B cell (primary cell): ENCODE measurements around the gene TAF11L5. TPM values are rescaled to one million over a fixed set of nuclear protein-coding genes. Genes with fewer than 3 reads are reported as not detected.

ENCODE experiments used
- polyA plus RNA-seq: library from polyadenylated mRNA; depleted of rRNA; stranded (reverse); fragments of >200 nt; gene quantifications from 2 replicates; pipeline ENCODE4 v1.2.3, GENCODE V29; 2012
- small RNA-seq: library from RNA; depleted of rRNA; stranded (forward); fragments of <200 nt; gene quantifications from one replicate; pipeline ENCODE3, GENCODE V24; 2012; ENCODE audit warnings: low replicate concordance, low read depth; ENCODE audit not compliant: insufficient read length
- total RNA-seq, 2 donors: library from RNA; stranded (reverse); fragments of 120-200 nt in 1 of 2; gene quantifications; 1 replicate in 1 of 2; 2 replicates in 1 of 2; pipeline versions ENCODE4 v1.2.3 to v1.2.4, GENCODE V29; 2013 to 2022

TAF11L5 gene
- total and polyA plus RNA-seq, 2 donors (not counting 1 experiment from before 2014, with no cell fraction given), result not detected

Small RNA genes within 50 kb of the gene (small RNA-seq; reads per million reads assigned to genes)
- gene AC106774.3, result not detected

Other genes with a start within 250 kb of the TAF11L5 start
- gene TAF11L2, start 27.0 kb upstream of the TAF11L5 start, total RNA-seq, result not detected in 2 replicates
- not detected in 2 replicates for gene TAF11L2, start 27.0 kb upstream of the TAF11L5 start, polyA plus RNA-seq
- not detected in 2 replicates for gene TAF11L3, start 6.9 kb upstream of the TAF11L5 start, total RNA-seq
- gene TAF11L3, start 6.9 kb upstream of the TAF11L5 start, polyA plus RNA-seq, result not detected in 2 replicates
- gene TAF11L4, start 3.4 kb upstream of the TAF11L5 start, total RNA-seq, result not detected in 2 replicates
- gene TAF11L4, start 3.4 kb upstream of the TAF11L5 start, polyA plus RNA-seq, result not detected in 2 replicates
- gene TAF11L6, start 3.4 kb downstream of the TAF11L5 start, total RNA-seq, result not detected in 2 replicates
- not detected in 2 replicates for gene TAF11L6, start 3.4 kb downstream of the TAF11L5 start, polyA plus RNA-seq
- gene TAF11L7, start 60.5 kb downstream of the TAF11L5 start, total RNA-seq, result not detected in 2 replicates
- gene TAF11L7, start 60.5 kb downstream of the TAF11L5 start, polyA plus RNA-seq, result not detected in 2 replicates
- not detected in 2 replicates for gene TAF11L8, start 65.7 kb downstream of the TAF11L5 start, total RNA-seq
- gene TAF11L8, start 65.7 kb downstream of the TAF11L5 start, polyA plus RNA-seq, result not detected in 2 replicates
- gene TAF11L9, start 69.2 kb downstream of the TAF11L5 start, total RNA-seq, result not detected in 2 replicates
- gene TAF11L9, start 69.2 kb downstream of the TAF11L5 start, polyA plus RNA-seq, result not detected in 2 replicates
- gene TAF11L10, start 72.6 kb downstream of the TAF11L5 start, total RNA-seq, result not detected in 2 replicates
- gene TAF11L10, start 72.6 kb downstream of the TAF11L5 start, polyA plus RNA-seq, result not detected in 2 replicates
- gene TAF11L11, start 78.9 kb downstream of the TAF11L5 start, total RNA-seq, result not detected in 2 replicates
- not detected in 2 replicates for gene TAF11L11, start 78.9 kb downstream of the TAF11L5 start, polyA plus RNA-seq
- gene TAF11L12, start 85.2 kb downstream of the TAF11L5 start, total RNA-seq, result not detected in 2 replicates
- not detected in 2 replicates for gene TAF11L12, start 85.2 kb downstream of the TAF11L5 start, polyA plus RNA-seq
- gene TAF11L13, start 106.9 kb downstream of the TAF11L5 start, total RNA-seq, result not detected in 2 replicates
- not detected in 2 replicates for gene TAF11L13, start 106.9 kb downstream of the TAF11L5 start, polyA plus RNA-seq
- gene TAF11L14, start 109.2 kb downstream of the TAF11L5 start, total RNA-seq, result not detected in 2 replicates
- not detected in 2 replicates for gene TAF11L14, start 109.2 kb downstream of the TAF11L5 start, polyA plus RNA-seq